HCT116 (cell line): ENCODE data around the gene LIN54.

Experiments used
- CEBPB ChIP-seq: IDR thresholded peaks from 2 replicates; pipeline ENCODE4 v1.6.1; 2012; ENCODE audit warnings: low read depth
- EZH2 ChIP-seq: fragments of 200-600 bp; sonication (generic); IDR thresholded peaks from 2 replicates; pipeline ENCODE4 v1.6.1; 2017; ENCODE audit warnings: antibody characterized with exemption, mixed run types
- POLR2AphosphoS5 ChIP-seq: IDR thresholded peaks from 2 replicates; pipeline ENCODE4 v1.6.1; 2011; ENCODE audit warnings: mild to moderate bottlenecking, low read depth, low read length, moderate library complexity
- SP1 ChIP-seq: IDR thresholded peaks from 2 replicates; pipeline ENCODE4 v1.6.1; 2012; ENCODE audit warnings: low read depth
- TCF7L2 ChIP-seq: IDR thresholded peaks from 2 replicates; pipeline ENCODE4 v1.7.0; 2011; ENCODE audit warnings: borderline replicate concordance, inconsistent platforms; ENCODE audit not compliant: insufficient read depth, insufficient read length; ENCODE audit errors: extremely low read depth
- ZFX ChIP-seq: fragments of 450-650 bp; IDR thresholded peaks from 2 replicates; pipeline ENCODE4 v1.6.1; 2017
- TF ChIP-seq, protein P1 (sequence below): IDR thresholded peaks from 2 replicates; pipeline ENCODE4 v1.6.1; 2012; ENCODE audit warnings: low read depth
- TF ChIP-seq, protein P2 (sequence below), 3 experiments: fragments of 200-600 bp in 1 of 3; sonication (generic) in 1 of 3; IDR thresholded peaks in 2 of 3; conservative IDR thresholded peaks in 1 of 3; 2 replicates each; pipeline ENCODE4 v1.5.1; 2012 to 2017; ENCODE audit warnings: low read depth in 2 of 3, low read length in 2 of 3, antibody characterized with exemption in 1 of 3, borderline replicate concordance in 1 of 3, control low read depth in 1 of 3, mild to moderate bottlenecking in 1 of 3, mixed read lengths in 1 of 3, mixed run types in 1 of 3, moderate library complexity in 1 of 3; ENCODE audit not compliant: insufficient read depth in 1 of 3

DNA sequence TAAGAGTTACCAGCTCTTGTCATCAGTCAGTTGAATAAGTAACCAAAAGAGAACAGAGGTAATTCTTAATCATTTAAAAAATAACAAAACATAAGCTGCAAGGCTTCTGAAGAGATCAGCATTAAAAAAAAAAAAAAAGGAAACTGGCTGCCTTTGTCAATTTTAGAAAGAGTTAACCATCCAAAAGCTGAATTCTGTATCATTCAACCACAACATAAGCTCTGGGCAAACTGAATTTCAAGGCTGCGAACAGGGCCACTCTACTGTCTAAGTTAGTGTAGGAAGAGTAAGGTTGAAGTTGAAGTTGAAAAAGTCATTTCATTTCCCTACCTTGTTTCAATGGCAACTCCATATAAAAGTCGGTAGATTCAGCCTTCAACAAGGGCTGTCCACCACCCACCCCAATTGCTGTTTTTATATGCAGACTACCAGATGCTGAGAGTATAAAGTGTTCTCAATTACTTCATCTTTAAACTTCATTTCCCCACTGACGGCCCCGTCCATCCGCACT is 1.1 kb upstream of the LIN54 start:
- TF ChIP-seq SP1 (no peak), CEBPB (no peak), TCF7L2 (no peak), ZFX (no peak), POLR2AphosphoS5 (no peak), EZH2 (no peak)
- TF ChIP-seq, protein P1, sequence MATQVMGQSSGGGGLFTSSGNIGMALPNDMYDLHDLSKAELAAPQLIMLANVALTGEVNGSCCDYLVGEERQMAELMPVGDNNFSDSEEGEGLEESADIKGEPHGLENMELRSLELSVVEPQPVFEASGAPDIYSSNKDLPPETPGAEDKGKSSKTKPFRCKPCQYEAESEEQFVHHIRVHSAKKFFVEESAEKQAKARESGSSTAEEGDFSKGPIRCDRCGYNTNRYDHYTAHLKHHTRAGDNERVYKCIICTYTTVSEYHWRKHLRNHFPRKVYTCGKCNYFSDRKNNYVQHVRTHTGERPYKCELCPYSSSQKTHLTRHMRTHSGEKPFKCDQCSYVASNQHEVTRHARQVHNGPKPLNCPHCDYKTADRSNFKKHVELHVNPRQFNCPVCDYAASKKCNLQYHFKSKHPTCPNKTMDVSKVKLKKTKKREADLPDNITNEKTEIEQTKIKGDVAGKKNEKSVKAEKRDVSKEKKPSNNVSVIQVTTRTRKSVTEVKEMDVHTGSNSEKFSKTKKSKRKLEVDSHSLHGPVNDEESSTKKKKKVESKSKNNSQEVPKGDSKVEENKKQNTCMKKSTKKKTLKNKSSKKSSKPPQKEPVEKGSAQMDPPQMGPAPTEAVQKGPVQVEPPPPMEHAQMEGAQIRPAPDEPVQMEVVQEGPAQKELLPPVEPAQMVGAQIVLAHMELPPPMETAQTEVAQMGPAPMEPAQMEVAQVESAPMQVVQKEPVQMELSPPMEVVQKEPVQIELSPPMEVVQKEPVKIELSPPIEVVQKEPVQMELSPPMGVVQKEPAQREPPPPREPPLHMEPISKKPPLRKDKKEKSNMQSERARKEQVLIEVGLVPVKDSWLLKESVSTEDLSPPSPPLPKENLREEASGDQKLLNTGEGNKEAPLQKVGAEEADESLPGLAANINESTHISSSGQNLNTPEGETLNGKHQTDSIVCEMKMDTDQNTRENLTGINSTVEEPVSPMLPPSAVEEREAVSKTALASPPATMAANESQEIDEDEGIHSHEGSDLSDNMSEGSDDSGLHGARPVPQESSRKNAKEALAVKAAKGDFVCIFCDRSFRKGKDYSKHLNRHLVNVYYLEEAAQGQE, result no peak
- TF ChIP-seq, protein P2, sequence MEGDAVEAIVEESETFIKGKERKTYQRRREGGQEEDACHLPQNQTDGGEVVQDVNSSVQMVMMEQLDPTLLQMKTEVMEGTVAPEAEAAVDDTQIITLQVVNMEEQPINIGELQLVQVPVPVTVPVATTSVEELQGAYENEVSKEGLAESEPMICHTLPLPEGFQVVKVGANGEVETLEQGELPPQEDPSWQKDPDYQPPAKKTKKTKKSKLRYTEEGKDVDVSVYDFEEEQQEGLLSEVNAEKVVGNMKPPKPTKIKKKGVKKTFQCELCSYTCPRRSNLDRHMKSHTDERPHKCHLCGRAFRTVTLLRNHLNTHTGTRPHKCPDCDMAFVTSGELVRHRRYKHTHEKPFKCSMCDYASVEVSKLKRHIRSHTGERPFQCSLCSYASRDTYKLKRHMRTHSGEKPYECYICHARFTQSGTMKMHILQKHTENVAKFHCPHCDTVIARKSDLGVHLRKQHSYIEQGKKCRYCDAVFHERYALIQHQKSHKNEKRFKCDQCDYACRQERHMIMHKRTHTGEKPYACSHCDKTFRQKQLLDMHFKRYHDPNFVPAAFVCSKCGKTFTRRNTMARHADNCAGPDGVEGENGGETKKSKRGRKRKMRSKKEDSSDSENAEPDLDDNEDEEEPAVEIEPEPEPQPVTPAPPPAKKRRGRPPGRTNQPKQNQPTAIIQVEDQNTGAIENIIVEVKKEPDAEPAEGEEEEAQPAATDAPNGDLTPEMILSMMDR (IDR thresholded peaks at IDR 0.05 in 2 of 3, conservative IDR thresholded peaks at IDR 0.05 in 1 of 3; ENCODE audit: borderline replicate concordance in 1 of 3, insufficient read depth in 1 of 3, low read depth in 2 of 3, low read length in 2 of 3), result no peak
